Thoracic aorta (tissue), 2 donors: ENCODE data around the gene SMIM8. TPM values are rescaled to one million over a fixed set of nuclear protein-coding genes. Genes with fewer than 3 reads are reported as not detected.

ENCODE experiments used
- ATAC-seq: fragments of 150-250 bp; one replicate; pipeline ENCODE4 v1.8.0; 2017; ENCODE audit warnings: low read depth; ENCODE audit not compliant: insufficient number of reproducible peaks, low FRiP score
- DNase-seq: peaks from one replicate; pipeline ENCODE4 v3.0.0-alpha.2; 2020; ENCODE audit warnings: low spot score
- H3K27ac ChIP-seq, 2 donors: fragments of 200-600 bp; sonication (generic); 1 replicate in 1 of 2; 2 replicates in 1 of 2; pipeline ENCODE4 v1.5.1; 2016; ENCODE audit warnings: mild to moderate bottlenecking in 2 of 2, moderate library complexity in 2 of 2
- H3K27me3 ChIP-seq: fragments of 200-600 bp; sonication (generic); replicated peaks from 2 replicates; pipeline ENCODE4 v1.6.0; 2016; ENCODE audit warnings: mild to moderate bottlenecking; ENCODE audit not compliant: insufficient read depth
- H3K36me3 ChIP-seq: fragments of 200-600 bp; sonication (generic); one replicate; pipeline ENCODE4 v1.5.1; 2016
- H3K4me1 ChIP-seq, 2 donors: fragments of 200-600 bp; sonication (generic); 1 replicate in 1 of 2; 2 replicates in 1 of 2; pipeline versions ENCODE4 v1.5.1 to v1.6.0; 2016; ENCODE audit warnings: low read depth in 2 of 2, mild to moderate bottlenecking in 1 of 2; ENCODE audit not compliant: control insufficient read depth in 1 of 2
- H3K4me3 ChIP-seq: fragments of 200-600 bp; sonication (generic); 2 replicates; pipeline ENCODE4 v1.5.1; 2016; ENCODE audit warnings: mild to moderate bottlenecking
- H3K9me3 ChIP-seq: fragments of 200-600 bp; sonication (generic); 2 replicates; pipeline ENCODE4 v1.5.1; 2016
- CTCF ChIP-seq: fragments of 200-600 bp; sonication (generic); IDR thresholded peaks from one replicate; pipeline ENCODE4 v1.5.1; 2019; ENCODE audit warnings: antibody characterized with exemption
- total RNA-seq, 2 donors: library from RNA; depleted of rRNA; stranded (reverse); fragments of >200 nt; gene quantifications; one replicate each; pipeline versions ENCODE4 v1.1.0 to v1.2.3, GENCODE V29; 2016

SMIM8 gene
- total RNA-seq, 2 donors from 2014 or later = 4.3 to 9.0 TPM

- no peaks in the 10 kb centered on the region for H3K27me3 ChIP-seq
- H3K4me3 ChIP-seq = no peak overlapping the region
- ATAC-seq (no peak), DNase-seq (no peak)
- TF ChIP-seq CTCF = no peak
- H3K9me3 ChIP-seq = no peaks in the 10 kb centered on the region
- H3K4me1 ChIP-seq = no peaks in the 10 kb centered on the region
- no peaks in the 10 kb centered on the region for H3K36me3 ChIP-seq
- no peak overlapping the region for H3K27ac ChIP-seq
Observed at GRCh38 chr6:87350516-87350915, 28.1 kb downstream of the SMIM8 start.

DNA sequence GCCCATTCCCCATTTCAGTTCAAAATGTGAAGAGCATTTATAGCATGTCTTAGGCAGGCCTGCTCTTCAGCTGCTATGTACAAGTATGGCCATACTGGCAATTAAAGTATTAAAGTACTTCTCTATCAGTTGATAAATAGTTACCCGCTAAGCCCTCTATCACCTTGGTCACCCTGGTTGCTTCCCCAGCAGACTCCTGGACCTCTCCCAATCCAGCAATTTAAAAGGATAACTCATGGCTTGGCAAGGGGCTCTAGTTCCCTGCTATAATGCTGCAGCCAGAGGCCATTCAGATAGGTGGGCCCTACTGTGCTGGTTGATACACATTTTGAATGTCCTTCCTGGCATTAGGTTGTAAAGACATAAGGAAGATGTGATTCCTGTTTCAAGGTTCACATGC is 29.2 kb downstream of the SMIM8 start:
- DNase-seq (no peak), ATAC-seq (no peak)
- Histone ChIP-seq H3K27ac (no peak overlapping the region), H3K4me1 (no peaks in the 10 kb centered on the region), H3K27me3 (no peaks in the 10 kb centered on the region), H3K36me3 (no peaks in the 10 kb centered on the region), H3K9me3 (no peaks in the 10 kb centered on the region), H3K4me3 (no peak overlapping the region)
- no peak for TF ChIP-seq CTCF

- no peak for DNase-seq
- no peaks in the 10 kb centered on the region for H3K9me3 ChIP-seq
- H3K36me3 ChIP-seq = no peaks in the 10 kb centered on the region
- TF ChIP-seq CTCF = no peak
- H3K27ac ChIP-seq = no peak overlapping the region
- no peak overlapping the region for H3K4me3 ChIP-seq
- no peaks in the 10 kb centered on the region for H3K27me3 ChIP-seq
- no peak for ATAC-seq
- H3K4me1 ChIP-seq = no peaks in the 10 kb centered on the region
Observed at GRCh38 chr6:87356181-87356580, 33.8 kb downstream of the SMIM8 start.

DNA sequence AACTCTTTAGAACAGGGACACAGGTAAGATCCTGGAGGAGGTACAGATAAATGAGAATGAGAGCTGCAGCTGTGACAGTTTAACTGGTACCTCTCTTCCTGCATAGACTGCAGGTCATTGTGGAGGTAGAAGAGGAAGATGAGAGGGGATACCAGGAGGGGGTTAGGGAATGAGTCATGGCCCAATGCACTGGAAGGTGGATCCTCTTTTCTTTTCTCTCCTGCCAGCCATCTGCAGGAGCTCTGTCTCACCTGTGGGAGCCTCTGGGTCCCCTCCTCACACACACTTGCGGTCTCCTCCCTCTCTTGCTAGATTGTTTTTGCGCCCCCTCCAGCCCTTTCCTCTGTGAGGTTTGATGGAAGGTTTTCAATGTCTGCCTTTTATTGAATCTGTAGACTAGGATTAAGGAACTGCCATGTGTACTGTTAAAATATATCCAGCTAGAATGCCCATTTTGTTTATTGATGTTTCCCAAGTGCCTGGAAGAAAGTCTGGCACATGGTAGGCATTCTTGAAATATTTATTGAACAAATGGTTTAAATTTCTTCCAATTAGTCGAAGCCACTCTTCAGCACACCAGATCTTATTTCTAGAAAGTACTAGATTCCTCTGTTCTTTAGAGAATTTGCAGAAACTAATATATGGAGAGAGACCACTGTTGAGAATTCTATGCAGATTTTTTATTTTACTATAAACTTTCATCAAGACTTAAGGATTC is 35.2 kb downstream of the SMIM8 start:
- H3K36me3 ChIP-seq = no peaks in the 10 kb centered on the region
- TF ChIP-seq CTCF = no peak
- no peak overlapping the region for H3K4me3 ChIP-seq
- no peak for ATAC-seq
- H3K4me1 ChIP-seq = no peaks in the 10 kb centered on the region
- DNase-seq = no peak
- no peak overlapping the region for H3K27ac ChIP-seq
- H3K9me3 ChIP-seq = no peaks in the 10 kb centered on the region
- H3K27me3 ChIP-seq = no peaks in the 10 kb centered on the region

GRCh38 chr6:87364602-87365252 is 42.3 kb downstream of the SMIM8 start:
- H3K9me3 ChIP-seq = no peaks in the 10 kb centered on the region
- TF ChIP-seq CTCF = no peak
- no peaks in the 10 kb centered on the region for H3K4me1 ChIP-seq
- no peak overlapping the region for H3K4me3 ChIP-seq
- no peaks in the 10 kb centered on the region for H3K36me3 ChIP-seq
- no peak for ATAC-seq
- H3K27me3 ChIP-seq = no peaks in the 10 kb centered on the region
- H3K27ac ChIP-seq = no peak overlapping the region
- DNase-seq = no peak
